Tibial artery (tissue), 4 donors: ENCODE data around the gene GPC6.

Experiments
- DNase-seq, 2 donors: peaks; one replicate each; pipeline ENCODE4 v3.0.0-alpha.2; 2019
- H3K27ac ChIP-seq, 2 donors: fragments of 200-600 bp; sonication (generic) in 1 of 2; 1 replicate in 1 of 2; 2 replicates in 1 of 2; pipeline ENCODE4 v1.5.1; 2018 to 2019; ENCODE audit warnings: mild to moderate bottlenecking in 1 of 2
- H3K27me3 ChIP-seq, 2 donors: fragments of 200-600 bp; sonication (generic) in 1 of 2; one replicate each; pipeline versions ENCODE4 v1.5.1 to v1.6.0; 2016 to 2019
- H3K36me3 ChIP-seq, 3 donors: fragments of 200-600 bp; sonication (generic) in 2 of 3; one replicate each; pipeline ENCODE4 v1.5.1; 2016 to 2019; ENCODE audit warnings: mild to moderate bottlenecking in 2 of 3
- H3K4me1 ChIP-seq, 4 donors: fragments of 200-600 bp; sonication (generic) in 2 of 4; 1 replicate in 3 of 4; 2 replicates in 1 of 4; pipeline ENCODE4 v1.5.1; 2016 to 2019
- H3K4me3 ChIP-seq, 2 donors: fragments of 200-600 bp; sonication (generic) in 1 of 2; 1 replicate in 1 of 2; 2 replicates in 1 of 2; pipeline ENCODE4 v1.5.1; 2018 to 2019; ENCODE audit warnings: mild to moderate bottlenecking in 2 of 2
- H3K9me3 ChIP-seq, 3 donors: fragments of 200-600 bp; sonication (generic) in 1 of 3; one replicate each; pipeline ENCODE4 v1.5.1; 2016 to 2019
- intact Hi-C: fragments of 100-400 bp; cut with DNase I; formaldehyde crosslinking; loops from one replicate; pipeline ENCODE4 v1.15.0; 2023; ENCODE audit warnings: low total_unique reads
- TF ChIP-seq, protein P1 (sequence below), 2 experiments: fragments of 200-600 bp in 1 of 2; fragments of 450-650 bp in 1 of 2; IDR thresholded peaks; one replicate each; pipeline ENCODE4 v1.5.1; 2017 to 2019; ENCODE audit warnings: antibody characterized with exemption in 2 of 2, mild to moderate bottlenecking in 1 of 2, moderate library complexity in 1 of 2

The GPC6 gene

DNA sequence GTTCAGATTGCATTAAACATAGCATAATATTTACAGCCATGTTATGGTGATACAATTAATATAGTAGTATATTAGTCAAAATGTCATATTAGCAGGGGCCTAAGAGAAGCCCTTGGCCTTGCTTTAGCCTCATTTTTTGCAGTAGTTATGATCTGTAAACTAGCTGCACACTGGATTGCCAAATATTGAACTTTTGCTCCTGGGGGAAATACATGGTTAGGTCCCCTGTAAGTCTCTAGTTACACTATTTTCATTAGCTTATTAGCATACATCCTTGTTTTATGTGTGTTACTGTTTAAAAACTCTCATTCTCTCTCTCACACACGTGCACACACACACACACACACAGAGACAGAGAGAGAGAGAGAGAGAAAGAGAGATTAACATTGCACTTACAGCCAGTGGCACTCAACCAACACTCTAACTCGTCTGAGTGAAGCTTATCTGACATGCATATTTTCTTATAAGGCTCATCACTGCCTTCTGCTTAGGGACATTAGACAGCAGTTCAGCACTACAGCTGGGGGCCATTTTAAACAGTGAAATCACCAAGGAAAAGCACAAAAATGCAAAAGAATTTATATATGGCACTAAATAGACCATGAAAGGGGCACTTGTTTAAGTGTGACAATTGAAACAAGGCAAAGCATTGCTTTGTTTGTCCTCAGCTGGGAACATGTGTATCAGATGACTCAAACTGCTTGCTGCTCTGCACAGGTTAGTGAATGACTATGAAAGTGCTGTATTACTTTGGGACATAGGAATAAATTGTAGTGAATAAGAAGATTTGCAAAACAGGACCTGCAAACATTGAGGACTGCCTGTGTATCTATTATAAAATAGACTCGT lies 278.7 kb downstream of the GPC6 start:
- no peak overlapping the region for H3K27ac ChIP-seq

DNA sequence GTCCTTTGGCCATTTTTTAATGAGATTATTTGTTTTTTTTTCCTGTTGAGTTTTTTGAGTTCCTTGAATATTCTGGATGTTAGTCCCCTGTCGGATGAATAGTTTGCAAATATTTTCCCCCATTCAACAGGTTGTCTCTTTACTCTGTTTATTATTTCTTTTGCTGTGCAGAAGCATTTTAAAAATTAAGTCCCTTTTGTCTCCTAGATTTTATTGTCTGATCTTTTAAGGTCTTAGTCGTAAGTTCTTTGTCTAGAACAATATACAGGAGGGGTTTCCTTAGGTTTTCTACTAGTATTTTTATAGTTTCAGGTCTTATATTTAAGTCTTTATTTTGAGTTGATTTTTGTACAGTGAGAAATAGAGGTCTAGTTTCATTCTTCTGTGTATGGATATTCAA lies 284.4 kb downstream of the GPC6 start:
- DNase-seq = no peak
- Histone ChIP-seq H3K9me3 (no peaks in the 10 kb centered on the region), H3K4me1 (no peaks in the 10 kb centered on the region), H3K27me3 (no peaks in the 10 kb centered on the region), H3K4me3 (no peak overlapping the region), H3K27ac (no peak overlapping the region), H3K36me3 (no peaks in the 10 kb centered on the region)
- intact Hi-C loops = no loop called here
- TF ChIP-seq, protein P1, sequence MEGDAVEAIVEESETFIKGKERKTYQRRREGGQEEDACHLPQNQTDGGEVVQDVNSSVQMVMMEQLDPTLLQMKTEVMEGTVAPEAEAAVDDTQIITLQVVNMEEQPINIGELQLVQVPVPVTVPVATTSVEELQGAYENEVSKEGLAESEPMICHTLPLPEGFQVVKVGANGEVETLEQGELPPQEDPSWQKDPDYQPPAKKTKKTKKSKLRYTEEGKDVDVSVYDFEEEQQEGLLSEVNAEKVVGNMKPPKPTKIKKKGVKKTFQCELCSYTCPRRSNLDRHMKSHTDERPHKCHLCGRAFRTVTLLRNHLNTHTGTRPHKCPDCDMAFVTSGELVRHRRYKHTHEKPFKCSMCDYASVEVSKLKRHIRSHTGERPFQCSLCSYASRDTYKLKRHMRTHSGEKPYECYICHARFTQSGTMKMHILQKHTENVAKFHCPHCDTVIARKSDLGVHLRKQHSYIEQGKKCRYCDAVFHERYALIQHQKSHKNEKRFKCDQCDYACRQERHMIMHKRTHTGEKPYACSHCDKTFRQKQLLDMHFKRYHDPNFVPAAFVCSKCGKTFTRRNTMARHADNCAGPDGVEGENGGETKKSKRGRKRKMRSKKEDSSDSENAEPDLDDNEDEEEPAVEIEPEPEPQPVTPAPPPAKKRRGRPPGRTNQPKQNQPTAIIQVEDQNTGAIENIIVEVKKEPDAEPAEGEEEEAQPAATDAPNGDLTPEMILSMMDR (IDR thresholded peaks at IDR 0.05) = no peak

More for the DNA sequence above, 278.7 kb downstream of the GPC6 start:
- Histone ChIP-seq H3K4me3 (no peak overlapping the region), H3K4me1 (peaks cover 0 to 17% (median 0%) of the 10 kb centered on the region in 4 donors), H3K36me3 (no peaks in the 10 kb centered on the region), H3K9me3 (no peaks in the 10 kb centered on the region), H3K27me3 (no peaks in the 10 kb centered on the region)
- intact Hi-C loops = no loop called here
- TF ChIP-seq, protein P1 (IDR thresholded peaks at IDR 0.05) = no peak
- DNase-seq = no peak

DNA sequence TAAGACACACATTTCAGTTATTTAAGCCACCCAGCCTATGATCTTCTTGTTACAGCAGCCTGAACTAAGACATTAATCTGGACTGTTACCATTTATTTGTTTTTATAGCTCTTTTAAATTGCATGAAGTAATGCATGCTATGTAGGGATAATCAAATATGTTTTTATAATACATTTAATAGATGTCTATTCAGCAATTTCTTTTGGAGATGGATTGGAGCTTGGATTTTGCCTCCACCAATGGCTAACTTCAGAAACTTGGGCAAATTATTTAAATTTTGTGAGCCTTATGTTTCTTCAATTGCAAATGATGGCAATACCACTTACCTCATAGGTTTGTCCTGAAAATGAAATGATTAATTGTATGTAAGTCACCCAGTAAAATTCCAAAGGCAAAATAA lies 288.7 kb downstream of the GPC6 start:
- Histone ChIP-seq H3K27me3 (no peaks in the 10 kb centered on the region), H3K4me1 (no peaks in the 10 kb centered on the region), H3K9me3 (no peaks in the 10 kb centered on the region), H3K4me3 (no peak overlapping the region), H3K36me3 (no peaks in the 10 kb centered on the region), H3K27ac (no peak overlapping the region)
- TF ChIP-seq, protein P1 (IDR thresholded peaks at IDR 0.05) = no peak
- intact Hi-C loops = no loop called here
- DNase-seq = no peak

- no peak for DNase-seq
- TF ChIP-seq, protein P1 (IDR thresholded peaks at IDR 0.05) = no peak
- no peaks in the 10 kb centered on the region for H3K27me3 ChIP-seq
- H3K4me1 ChIP-seq = no peaks in the 10 kb centered on the region
- no peak overlapping the region for H3K4me3 ChIP-seq
- no peak overlapping the region for H3K27ac ChIP-seq
- H3K9me3 ChIP-seq = no peaks in the 10 kb centered on the region
- intact Hi-C loops = no loop called here
- H3K36me3 ChIP-seq = no peaks in the 10 kb centered on the region
These were observed 291.1 kb downstream of the GPC6 start for GRCh38 chr13:93517658-93518057.

- intact Hi-C loops = no loop called here
- H3K4me1 ChIP-seq = no peaks in the 10 kb centered on the region
- no peak overlapping the region for H3K4me3 ChIP-seq
- H3K36me3 ChIP-seq = no peaks in the 10 kb centered on the region
- H3K27me3 ChIP-seq = no peaks in the 10 kb centered on the region
- H3K9me3 ChIP-seq = no peaks in the 10 kb centered on the region
- no peak overlapping the region for H3K27ac ChIP-seq
- DNase-seq = no peak
- TF ChIP-seq, protein P1 (IDR thresholded peaks at IDR 0.05) = no peak
These were observed 294.7 kb downstream of the GPC6 start for GRCh38 chr13:93521307-93521706.
